Measurements from ENCODE around the gene JAK3. TPM values are rescaled to one million over a fixed set of nuclear protein-coding genes. Genes with fewer than 3 reads are reported as not detected.
"Not testable (repeated sequence)": the region's sequence is repeated elsewhere in the genome, so short reads cannot be mapped to it uniquely, and the experiment has no call there.

The JAK3 gene
- 100 to 1,000 TPM; 123 to 125 TPM for total RNA-seq

DNA sequence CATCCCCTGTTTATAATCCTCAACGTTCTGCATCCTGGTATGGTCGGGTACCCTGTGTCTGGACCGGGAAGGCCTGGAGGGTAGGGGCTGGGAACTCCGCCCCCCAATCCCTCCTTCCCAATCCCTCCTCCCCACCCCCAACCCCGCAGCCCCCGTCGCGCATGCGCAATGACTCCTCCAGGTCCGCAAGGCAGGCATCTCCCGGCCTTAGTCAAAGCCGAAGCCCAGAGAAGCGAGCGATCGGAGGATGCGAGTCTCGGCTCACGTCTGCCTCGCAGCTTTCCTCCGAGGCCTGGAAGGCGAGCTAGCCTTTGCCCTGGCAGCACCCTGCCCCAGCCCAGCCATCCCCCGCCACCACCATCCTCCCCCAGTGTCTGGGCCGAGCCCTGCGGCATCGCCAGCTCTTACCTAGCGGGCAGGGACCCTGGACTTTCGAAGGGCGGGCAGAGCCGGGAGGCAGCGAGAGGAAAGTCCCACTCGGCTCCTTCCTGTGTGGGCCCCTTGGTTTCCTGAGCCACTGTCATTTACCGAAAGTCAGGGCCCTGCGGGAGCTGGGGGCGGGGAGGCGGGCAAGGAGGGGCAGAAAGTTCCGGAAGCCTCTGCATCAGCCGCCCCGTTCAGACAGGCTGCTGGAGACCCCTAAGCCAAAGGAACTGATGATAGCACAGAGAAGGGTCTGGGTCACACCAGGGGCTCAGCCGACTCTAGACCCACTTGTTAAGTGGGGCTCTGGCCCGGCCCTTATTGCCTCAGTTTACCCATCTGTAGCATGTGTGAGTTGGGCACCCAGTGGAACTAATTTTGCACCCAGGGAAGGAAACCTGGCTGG is at the start of gene JAK3:
JAK3 (minus strand) TSS at position 445 of the 829 bp plus-strand sequence. CDS start 3,565 bp downstream, outside the sequence.
- ChIA-PET CTCF (interaction anchor here (1.5 to 5.4 kb wide), 3 partner anchors 13 to 85 kb away, joined by 4 to 31 read pairs (median 6); partner anchors contain the start of genes CCDC124 and RPL18A), POLR2A (interaction anchor here (0.7 to 7.2 kb wide), 5 partner anchors 12 to 420 kb away, joined by 3 to 83 read pairs (median 5); partner anchors contain the start of gene RPL18A)

DNA sequence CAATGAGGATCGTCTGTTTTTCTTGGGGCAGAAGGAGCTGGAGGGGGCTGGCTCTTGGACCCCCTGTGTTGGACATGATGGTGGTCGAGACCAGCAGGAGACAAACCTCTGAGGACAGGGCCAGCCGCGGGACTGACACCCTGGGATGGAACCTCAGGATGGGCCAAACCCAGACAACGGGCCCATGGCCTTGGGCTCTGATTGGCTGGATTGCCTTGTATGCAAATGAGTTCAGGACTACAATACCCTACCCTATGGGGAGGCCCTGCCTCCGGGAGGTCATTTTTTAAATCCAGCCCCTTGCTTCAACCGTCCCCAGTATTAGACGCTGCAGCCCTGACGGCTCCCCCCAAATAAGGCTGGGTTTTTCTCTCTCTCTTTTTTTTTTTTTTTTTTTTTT is 46.0 kb upstream of the JAK3 start:
- CTCF ChIA-PET: no interaction called here
- POLR2A ChIA-PET: no interaction called here

DNA sequence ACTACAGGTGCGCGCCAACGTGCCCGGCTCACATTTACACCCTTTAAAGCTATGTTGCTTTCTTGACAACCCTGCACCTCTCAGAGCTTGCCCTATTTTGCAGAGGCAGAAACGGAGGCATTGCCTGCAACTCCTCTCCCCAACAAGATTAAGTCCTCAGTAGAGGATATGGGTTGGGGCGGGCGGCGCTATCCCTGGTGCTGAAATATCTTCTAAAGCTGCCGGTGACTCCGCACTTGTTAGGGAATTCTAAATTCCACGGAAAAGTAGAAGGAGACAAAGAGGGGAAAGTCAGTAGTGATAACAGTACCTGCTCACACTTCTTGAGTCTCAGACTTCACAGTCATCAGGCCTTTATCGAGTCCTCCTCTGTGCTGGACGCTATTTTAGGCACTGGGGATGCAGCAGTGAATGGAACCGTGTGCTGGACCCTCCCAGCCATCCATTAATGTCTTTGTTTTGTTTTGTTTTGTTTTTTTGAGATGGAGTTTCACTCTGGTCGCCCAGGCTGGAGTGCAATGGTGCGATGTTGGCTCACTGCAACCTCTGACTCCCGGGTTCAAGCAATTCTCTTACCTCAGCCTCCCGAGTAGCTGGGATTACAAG is 41.9 kb upstream of the JAK3 start:
- ChIA-PET CTCF (no interaction called here), POLR2A (no interaction called here)

DNA sequence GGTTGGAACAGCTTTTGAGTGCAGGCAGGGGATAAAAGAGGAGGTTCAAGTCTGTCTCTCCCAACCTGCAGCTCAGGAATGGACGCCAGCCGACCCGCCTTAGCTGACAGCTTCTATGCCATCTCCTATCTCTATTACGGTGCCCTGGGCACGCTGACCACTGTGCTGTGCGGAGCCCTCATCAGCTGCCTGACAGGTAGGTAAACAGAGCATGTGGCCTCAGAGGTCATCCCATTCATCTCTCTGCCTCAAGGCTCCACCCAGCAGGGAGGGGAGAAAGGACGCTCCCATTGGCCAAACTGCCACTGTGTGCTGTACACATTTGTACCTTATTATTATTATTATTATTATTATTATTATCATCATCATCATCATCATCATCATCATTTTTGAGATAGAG is 40.5 kb upstream of the JAK3 start:
- CTCF ChIA-PET: no interaction called here

DNA sequence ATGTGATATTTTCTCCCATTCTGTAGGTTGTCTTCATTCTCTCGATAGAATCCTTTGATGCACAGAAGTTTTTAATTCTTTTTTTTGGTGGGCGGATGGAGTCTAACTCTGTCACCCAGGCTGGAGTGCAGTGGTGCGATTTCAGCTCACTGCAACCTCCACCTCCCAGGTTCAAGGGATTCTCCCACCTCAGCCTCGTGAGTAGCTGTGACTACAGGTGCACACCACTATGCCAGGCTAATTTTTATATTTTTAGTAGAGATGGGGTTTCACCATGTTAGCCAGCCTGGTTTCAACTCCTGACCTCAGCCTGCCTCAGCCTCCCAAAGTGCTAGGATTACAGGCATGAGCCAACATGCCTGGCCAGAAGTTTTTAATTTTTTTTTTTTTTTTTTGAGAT is 39.4 kb upstream of the JAK3 start:
- CTCF ChIA-PET: interaction anchor here (0.7 kb wide), 1 partner anchor 46 kb away, joined by 3 read pairs; the partner anchor contains the start of gene CCDC124
- POLR2A ChIA-PET: not testable (repeated sequence)

More for the DNA sequence above, 40.5 kb upstream of the JAK3 start:
- POLR2A ChIA-PET: interaction anchor here (0.7 kb wide), 1 partner anchor 612 kb away, joined by 3 read pairs; no protein-coding TSS in a partner anchor

DNA sequence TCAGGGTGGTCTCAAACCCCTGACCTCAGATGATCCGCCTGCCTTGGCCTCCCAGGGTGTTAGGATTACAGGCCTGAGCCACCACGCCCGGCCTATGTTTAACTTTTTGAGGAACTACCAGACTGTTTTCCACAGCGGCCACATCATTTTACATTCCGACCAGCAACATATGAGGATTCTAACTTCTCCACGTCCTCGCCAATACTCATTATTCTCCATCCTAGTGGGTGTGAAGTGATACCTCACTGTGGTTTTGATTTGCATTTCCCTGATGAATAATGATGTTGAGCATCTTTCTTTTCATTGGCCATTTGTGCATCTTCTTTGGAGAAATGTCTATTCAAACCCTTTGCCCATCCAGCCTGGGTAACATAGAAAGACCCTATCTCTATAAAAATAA is 38.7 kb upstream of the JAK3 start:
- ChIA-PET POLR2A (no interaction called here), CTCF (no interaction called here)

DNA sequence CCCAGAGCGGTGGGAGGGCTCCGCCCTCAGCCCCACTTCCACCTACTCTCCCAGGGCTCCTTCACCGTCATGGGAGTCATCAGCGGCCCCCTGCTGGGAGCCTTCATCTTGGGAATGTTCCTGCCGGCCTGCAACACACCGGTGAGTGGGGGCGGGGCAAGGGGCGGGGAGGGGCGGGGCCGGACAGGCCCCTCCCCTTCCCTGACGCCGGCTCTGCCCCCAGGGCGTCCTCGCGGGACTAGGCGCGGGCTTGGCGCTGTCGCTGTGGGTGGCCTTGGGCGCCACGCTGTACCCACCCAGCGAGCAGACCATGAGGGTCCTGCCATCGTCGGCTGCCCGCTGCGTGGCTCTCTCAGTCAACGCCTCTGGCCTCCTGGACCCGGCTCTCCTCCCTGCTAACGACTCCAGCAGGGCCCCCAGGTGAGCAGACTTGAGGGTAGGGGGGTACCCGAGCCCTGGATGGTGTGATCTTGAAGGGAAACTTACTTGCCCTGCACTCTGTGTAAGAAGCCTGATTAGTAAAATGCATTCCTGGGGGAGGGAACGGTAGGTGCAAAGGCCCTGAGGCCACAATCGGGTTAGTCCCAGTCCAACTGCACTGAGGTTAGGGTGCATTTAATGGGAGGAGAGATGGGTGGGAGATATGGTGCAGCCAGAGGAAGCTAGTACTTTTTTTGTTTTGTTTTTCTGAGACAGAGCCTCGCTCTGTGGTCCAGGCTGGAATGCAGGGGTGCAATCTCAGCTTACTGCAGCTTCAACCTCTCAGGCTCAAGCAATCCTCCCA is 36.0 kb upstream of the JAK3 start:
- ChIA-PET POLR2A (no interaction called here), CTCF (no interaction called here)

DNA sequence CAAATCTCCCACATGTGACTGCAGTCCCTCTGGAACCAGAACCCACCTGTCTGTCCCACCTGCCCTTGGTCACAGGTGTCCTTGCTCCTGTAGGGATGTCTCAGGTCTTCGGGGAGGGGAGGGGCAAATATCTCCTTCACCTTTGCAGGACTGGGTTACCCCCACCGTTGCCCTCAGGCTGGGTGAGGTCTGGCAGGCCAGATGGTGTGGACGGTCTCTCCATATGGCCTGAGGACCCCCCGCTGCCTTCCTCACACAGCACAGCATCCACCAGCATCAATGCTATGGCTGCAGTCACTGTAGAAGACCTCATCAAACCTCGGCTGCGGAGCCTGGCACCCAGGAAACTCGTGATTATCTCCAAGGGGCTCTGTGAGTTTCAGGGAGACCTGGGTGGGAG is 33.9 kb upstream of the JAK3 start:
- POLR2A ChIA-PET: no interaction called here

DNA sequence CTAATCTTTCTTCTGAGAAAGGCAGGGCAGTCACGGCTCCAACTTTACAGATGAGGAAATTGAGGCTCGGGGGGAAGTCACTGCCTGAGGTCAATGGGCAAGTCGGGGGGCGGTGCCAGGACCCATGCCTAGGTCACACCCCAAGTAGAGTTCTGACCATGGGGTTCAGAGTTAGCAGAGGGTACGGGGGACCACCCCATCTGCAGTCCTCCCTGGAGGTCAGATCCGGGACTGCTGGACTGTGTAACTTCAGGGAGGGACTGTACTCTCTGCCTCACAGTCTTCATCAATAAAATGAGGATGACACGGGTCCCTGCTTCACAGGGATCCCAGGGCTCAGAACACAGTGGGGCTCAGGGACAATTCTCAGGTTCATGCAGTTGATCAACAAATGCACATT is 31.7 kb upstream of the JAK3 start:
- ChIA-PET CTCF (no interaction called here), POLR2A (no interaction called here)

More for the DNA sequence above, 33.9 kb upstream of the JAK3 start:
- CTCF ChIA-PET: interaction anchor here (0.6 kb wide), 1 partner anchor 144 kb away, joined by 3 read pairs; no protein-coding TSS in a partner anchor

DNA sequence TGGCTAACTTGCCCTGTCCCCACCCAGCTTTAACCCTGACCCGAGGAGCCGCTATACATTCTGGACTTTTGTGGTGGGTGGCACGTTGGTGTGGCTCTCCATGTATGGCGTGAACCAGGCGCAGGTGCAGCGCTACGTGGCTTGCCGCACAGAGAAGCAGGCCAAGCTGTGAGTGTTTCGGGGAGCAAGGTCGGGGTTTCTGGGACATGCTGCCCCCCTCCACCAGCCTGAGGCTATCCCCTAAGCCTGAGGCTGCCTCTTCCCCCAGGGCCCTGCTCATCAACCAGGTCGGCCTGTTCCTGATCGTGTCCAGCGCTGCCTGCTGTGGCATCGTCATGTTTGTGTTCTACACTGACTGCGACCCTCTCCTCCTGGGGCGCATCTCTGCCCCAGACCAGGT is 29.9 kb upstream of the JAK3 start:
- CTCF ChIA-PET: no interaction called here
- POLR2A ChIA-PET: no interaction called here

DNA sequence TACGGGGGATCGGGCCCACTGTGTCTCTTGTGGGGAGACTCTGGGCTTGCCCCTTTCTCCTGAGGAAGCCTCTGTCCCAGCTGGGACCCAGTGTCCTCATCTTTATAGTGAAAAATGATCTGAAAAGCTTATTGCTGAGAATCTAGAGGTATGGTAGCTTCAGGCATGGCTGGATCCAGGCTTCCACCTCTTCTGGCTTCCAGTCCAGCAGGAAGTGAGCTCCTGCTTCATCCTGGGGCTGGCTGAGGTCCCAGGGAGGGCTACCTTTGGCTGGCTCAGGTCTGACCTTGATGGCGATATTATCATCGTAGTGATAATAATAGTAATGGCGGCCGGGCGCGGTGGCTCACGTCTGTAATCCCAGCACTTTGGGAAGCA is 27.0 kb upstream of the JAK3 start:
- CTCF ChIA-PET: no interaction called here

DNA sequence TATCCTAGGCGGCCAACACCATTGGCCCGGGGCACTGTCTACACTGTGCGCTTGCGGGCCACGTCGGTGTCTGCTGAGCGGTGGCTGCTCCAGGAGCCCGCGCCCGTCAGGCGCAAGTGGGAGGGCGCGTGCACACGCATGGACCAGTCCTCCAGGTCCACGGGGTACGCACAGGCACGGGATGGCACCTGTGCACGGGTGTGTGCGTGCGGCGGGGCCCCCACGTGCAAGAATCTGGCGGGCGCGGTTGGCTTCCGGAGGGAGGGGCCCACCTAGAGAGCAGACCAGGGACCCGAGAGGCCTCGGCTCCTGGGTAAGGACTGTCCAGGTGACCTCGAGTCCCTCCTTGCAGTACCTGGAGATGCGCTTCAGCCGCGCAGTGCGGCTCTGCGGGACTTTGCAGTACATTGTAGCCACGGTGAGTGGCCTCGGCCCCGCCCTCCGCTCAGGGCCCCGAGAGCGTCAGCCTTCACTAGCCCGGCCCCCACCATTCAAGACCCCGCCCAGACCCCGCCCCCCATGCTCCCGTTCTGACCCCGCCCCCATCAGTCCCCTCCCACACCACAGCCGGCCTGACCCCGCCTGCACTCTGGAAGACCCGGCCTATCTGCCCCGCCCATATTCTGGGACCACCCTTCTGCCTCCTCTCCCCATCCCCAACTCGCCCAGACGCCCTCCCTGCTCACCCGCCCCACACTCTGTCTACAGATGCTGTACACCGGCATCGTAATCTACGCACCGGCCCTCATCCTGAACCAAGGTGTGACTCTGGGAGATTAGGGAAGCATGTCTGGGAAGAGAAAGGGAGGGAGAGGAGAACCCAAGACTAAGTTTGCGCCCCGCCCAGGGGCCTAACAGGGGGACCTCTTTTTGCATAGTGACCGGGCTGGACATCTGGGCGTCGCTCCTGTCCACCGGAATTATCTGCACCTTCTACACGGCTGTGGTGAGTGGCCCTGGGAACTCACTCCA is 26.3 kb upstream of the JAK3 start:
- POLR2A ChIA-PET: interaction anchor here (3.5 kb wide), 1 partner anchor 13 kb away, joined by 42 read pairs; the partner anchor contains the start of gene RPL18A
- CTCF ChIA-PET: interaction anchor here (0.6 to 4.7 kb wide), 3 partner anchors 8 to 58 kb away, joined by 3 to 30 read pairs (median 30); partner anchors contain the start of genes CCDC124 and RPL18A

More for the DNA sequence above, 27.0 kb upstream of the JAK3 start:
- POLR2A ChIA-PET: no interaction called here

DNA sequence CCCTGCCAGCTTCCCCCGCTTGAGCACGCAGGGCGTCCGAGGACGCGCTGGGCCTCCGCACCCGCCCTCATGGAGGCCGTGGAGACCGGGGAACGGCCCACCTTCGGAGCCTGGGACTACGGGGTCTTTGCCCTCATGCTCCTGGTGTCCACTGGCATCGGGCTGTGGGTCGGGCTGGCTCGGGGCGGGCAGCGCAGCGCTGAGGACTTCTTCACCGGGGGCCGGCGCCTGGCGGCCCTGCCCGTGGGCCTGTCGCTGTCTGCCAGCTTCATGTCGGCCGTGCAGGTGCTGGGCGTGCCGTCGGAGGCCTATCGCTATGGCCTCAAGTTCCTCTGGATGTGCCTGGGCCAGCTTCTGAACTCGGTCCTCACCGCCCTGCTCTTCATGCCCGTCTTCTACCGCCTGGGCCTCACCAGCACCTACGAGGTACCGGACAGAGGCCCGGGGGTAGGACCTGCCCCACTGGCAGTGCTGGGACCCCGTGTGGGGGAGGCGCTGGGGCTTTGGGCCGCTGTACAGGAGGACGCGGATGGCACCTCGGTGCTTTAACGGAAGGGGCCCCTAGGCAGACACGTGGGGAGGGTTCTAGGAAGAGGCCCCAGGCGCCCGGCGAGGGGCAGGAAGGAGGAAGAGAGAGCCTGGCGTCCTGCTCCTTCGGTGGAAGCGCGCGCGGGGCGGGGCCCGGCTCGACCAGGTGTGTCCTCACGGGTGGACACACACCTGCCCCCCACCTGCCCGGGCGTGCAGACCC is 24.6 kb upstream of the JAK3 start:
- ChIA-PET POLR2A (interaction anchor here (1.7 to 3.5 kb wide), 2 partner anchors 9 to 12 kb away, joined by 7 to 42 read pairs; partner anchors contain the start of gene RPL18A), CTCF (interaction anchor here (1.1 to 4.7 kb wide), 5 partner anchors 12 to 124 kb away, joined by 3 to 30 read pairs (median 5); partner anchors contain the start of genes CCDC124 and RPL18A)

DNA sequence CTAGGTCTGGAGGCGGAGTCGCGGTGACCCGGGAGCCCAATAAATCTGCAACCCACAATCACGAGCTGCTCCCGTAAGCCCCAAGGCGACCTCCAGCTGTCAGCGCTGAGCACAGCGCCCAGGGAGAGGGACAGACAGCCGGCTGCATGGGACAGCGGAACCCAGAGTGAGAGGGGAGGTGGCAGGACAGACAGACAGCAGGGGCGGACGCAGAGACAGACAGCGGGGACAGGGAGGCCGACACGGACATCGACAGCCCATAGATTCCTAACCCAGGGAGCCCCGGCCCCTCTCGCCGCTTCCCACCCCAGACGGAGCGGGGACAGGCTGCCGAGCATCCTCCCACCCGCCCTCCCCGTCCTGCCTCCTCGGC is 24.1 kb upstream of the JAK3 start, which contains the start of gene SLC5A5:
SLC5A5 (plus strand) TSS at position 68 of the 373 bp plus-strand sequence. CDS start 375 bp downstream, outside the sequence.
- POLR2A ChIA-PET: interaction anchor here (1.7 to 3.5 kb wide), 2 partner anchors 8 to 11 kb away, joined by 7 to 42 read pairs; partner anchors contain the start of gene RPL18A
- CTCF ChIA-PET: interaction anchor here (1.1 to 4.7 kb wide), 6 partner anchors 11 to 126 kb away, joined by 3 to 30 read pairs (median 5); partner anchors contain the start of genes CCDC124 and RPL18A

DNA sequence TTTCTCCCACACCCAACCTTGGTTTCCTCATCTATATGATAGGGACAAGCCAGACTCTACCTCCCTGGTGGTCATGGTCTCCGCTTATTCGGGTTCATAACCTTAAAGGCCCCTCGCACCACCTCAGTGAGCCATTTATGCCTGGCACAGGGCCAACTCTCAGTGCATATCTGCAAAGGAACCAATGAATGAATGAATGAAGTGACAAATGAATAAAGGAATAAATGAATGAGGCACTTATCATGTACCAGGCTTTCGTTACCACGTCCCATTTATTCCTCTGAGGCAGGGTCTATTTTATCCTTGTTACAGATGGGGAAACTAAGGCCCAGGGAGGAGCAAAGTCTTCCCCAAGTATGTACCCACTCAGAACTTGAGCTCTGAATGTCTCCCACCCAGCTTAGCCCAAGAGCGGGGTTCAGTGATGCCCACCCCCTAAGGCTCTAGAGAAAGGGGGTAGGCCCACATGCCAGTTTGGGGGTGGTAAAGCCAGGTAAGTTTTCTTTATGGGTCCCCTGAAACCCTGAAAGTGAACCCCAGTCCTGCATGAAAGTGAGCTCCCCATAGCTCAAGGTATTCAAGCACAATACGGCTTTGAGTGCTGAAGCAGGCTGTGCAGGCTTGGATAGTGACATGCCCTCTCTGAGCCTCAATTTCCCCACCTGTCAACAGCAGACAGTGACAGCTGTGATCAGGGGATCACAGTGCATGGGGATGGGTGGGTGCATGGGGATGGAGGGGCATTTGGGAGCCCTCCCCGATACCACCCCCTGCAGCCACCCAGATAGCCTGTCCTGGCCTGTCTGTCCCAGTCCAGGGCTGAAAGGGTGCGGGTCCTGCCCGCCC is 23.5 kb upstream of the JAK3 start:
- ChIA-PET POLR2A (interaction anchor here (1.7 to 3.5 kb wide), 2 partner anchors 8 to 11 kb away, joined by 7 to 42 read pairs; partner anchors contain the start of gene RPL18A), CTCF (interaction anchor here (0.6 to 4.7 kb wide), 9 partner anchors 11 to 458 kb away, joined by 3 to 30 read pairs (median 5); partner anchors contain the start of genes CCDC124 and RPL18A)

DNA sequence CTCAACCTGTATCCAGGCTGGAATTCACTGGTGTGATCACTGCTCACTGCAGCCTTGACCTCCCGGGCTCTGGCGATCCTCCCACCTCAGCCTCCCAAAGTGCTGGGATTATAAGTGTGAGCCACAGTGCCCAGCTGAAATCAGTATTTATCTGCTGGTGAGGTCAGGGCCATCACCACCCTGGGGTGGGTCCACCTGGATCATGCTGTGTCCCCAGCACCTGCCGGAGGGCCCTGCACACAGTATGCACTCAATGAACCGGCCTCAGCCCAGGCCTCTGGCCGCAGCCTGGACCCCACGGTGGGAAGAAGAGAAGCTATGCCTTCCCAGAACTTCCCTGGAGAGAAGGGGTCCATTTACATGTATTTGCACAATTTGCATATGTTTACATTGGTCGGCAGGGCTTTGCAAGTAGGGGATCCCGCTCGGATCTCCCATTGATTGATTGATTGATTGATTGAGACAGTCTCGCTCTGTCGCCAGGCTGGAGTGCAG is 21.4 kb upstream of the JAK3 start:
- ChIA-PET CTCF (interaction anchor here (0.6 to 4.7 kb wide), 5 partner anchors 9 to 489 kb away, joined by 3 to 30 read pairs (median 4); partner anchors contain the start of genes CCDC124 and RPL18A), POLR2A (interaction anchor here (0.7 kb wide), 1 partner anchor 9 kb away, joined by 3 read pairs; no protein-coding TSS in a partner anchor)

Data from activated CD8-positive, alpha-beta memory T cell treated with anti-CD3 and anti-CD28 coated beads for 36 hours (primary cell).